Erythroblast (primary cell): ENCODE measurements around the gene ZNF506.
"Not testable (repeated sequence)": the region's sequence is repeated elsewhere in the genome, so short reads cannot be mapped to it uniquely, and the experiment has no call there.

Experiments used
- GATA1 ChIP-seq: IDR thresholded peaks from 2 replicates; pipeline ENCODE4 v1.6.1; 2011; ENCODE audit warnings: low read depth, mild to moderate bottlenecking, control low read depth, low read length, moderate library complexity
- POLR2A ChIP-seq: IDR thresholded peaks from 2 replicates; pipeline ENCODE4 v1.6.1; 2011; ENCODE audit warnings: mild to moderate bottlenecking, low read length

GRCh38 chr19:19769971-19770370 is 51.6 kb downstream of the ZNF506 start:
- TF ChIP-seq POLR2A, GATA1: not testable (repeated sequence)
